H1 (cell line): Measurements from ENCODE around the gene GPX6. TPM values are rescaled to one million over a fixed set of nuclear protein-coding genes. Genes with fewer than 3 reads are reported as not detected.

ENCODE experiments used
- CBX8 ChIP-seq: fragments of 300-800, 300-1000 bp; sonication (generic); IDR thresholded peaks from 2 replicates; pipeline ENCODE4 v1.7.1; 2016; ENCODE audit warnings: low read depth, low read length, borderline replicate concordance
- CEBPB ChIP-seq: IDR thresholded peaks from 2 replicates; pipeline ENCODE4 v1.6.1; 2012; ENCODE audit warnings: low read depth, low read length
- CTBP2 ChIP-seq: IDR thresholded peaks from 2 replicates; pipeline ENCODE4 v1.7.0; 2011; ENCODE audit warnings: borderline replicate concordance, mild to moderate bottlenecking, moderate library complexity, mixed read lengths, low read length; ENCODE audit not compliant: insufficient read depth, insufficient read length
- GTF2F1 ChIP-seq: IDR thresholded peaks from 2 replicates; pipeline ENCODE4 v1.6.1; 2012; ENCODE audit warnings: low read depth, low read length, improper control_type of control experiment, borderline replicate concordance
- HDAC2 ChIP-seq, 2 experiments: fragments of 300-600 bp in 1 of 2; sonication (generic) in 1 of 2; IDR thresholded peaks; 2 replicates each; pipeline ENCODE4 v1.6.1; 2011 to 2012; ENCODE audit warnings: low read depth in 2 of 2, low read length in 2 of 2, mild to moderate bottlenecking in 2 of 2, moderate library complexity in 2 of 2, borderline replicate concordance in 1 of 2, inconsistent platforms in 1 of 2
- KDM4A ChIP-seq: IDR thresholded peaks from one replicate; pipeline ENCODE4 v1.7.1; 2012; ENCODE audit warnings: low read depth, mild to moderate bottlenecking, moderate library complexity, low read length, inconsistent platforms; ENCODE audit not compliant: severe bottlenecking
- KDM5A ChIP-seq: fragments of 200-600 bp; IDR thresholded peaks from 2 replicates; pipeline ENCODE4 v1.7.1; 2012; ENCODE audit warnings: mild to moderate bottlenecking, low read length, inconsistent platforms, mixed read lengths
- MAFK ChIP-seq: IDR thresholded peaks from 2 replicates; pipeline ENCODE4 v1.6.1; 2012; ENCODE audit warnings: low read depth, mild to moderate bottlenecking, improper control_type of control experiment, low read length
- NRF1 ChIP-seq: IDR thresholded peaks from 2 replicates; pipeline ENCODE4 v1.6.1; 2011; ENCODE audit warnings: mild to moderate bottlenecking, low read depth, low read length, improper control_type of control experiment
- RBBP5 ChIP-seq: IDR thresholded peaks from 2 replicates; pipeline ENCODE4 v1.7.1; 2012; ENCODE audit warnings: low read depth, mild to moderate bottlenecking, inconsistent platforms, low read length, moderate library complexity, borderline replicate concordance
- RFX5 ChIP-seq: IDR thresholded peaks from 2 replicates; pipeline ENCODE4 v1.6.1; 2011; ENCODE audit warnings: low read depth, low read length, improper control_type of control experiment, borderline replicate concordance
- SIN3A ChIP-seq, 2 experiments: IDR thresholded peaks in 1 of 2; conservative IDR thresholded peaks in 1 of 2; 2 replicates each; pipeline ENCODE4 v1.6.1; 2011 to 2012; ENCODE audit warnings: low read length in 2 of 2, improper control_type of control experiment in 1 of 2, low read depth in 1 of 2, mild to moderate bottlenecking in 1 of 2
- SRF ChIP-seq: IDR thresholded peaks from 2 replicates; pipeline ENCODE4 v1.6.1; 2011; ENCODE audit warnings: mild to moderate bottlenecking, low read depth, low read length, moderate library complexity
- TAF7 ChIP-seq: optimal IDR thresholded peaks from 2 replicates; pipeline ENCODE3; 2011; ENCODE audit warnings: low read depth, mild to moderate bottlenecking, inconsistent platforms, low read length, moderate library complexity, borderline replicate concordance
- YY1 ChIP-seq: IDR thresholded peaks from 2 replicates; pipeline ENCODE4 v1.6.1; 2011; ENCODE audit warnings: low read depth, mild to moderate bottlenecking, low read length
- ZNF274 ChIP-seq: IDR thresholded peaks from 2 replicates; pipeline ENCODE4 v1.7.0; 2012; ENCODE audit warnings: low read length, borderline replicate concordance; ENCODE audit errors: extremely low read depth
- polyA plus RNA-seq, 7 experiments: library from polyadenylated mRNA; depleted of rRNA in 3 of 7; stranded (reverse) in 5 of 7; unstranded in 2 of 7; fragments of >200 nt in 5 of 7; fragments of 200-250 nt in 2 of 7; gene quantifications; 1 replicate in 5 of 7; 2 replicates in 1 of 7; 4 replicates in 1 of 7; pipeline versions ENCODE4 v1.2.1 to v1.2.3, GENCODE V29; 2011 to 2013; ENCODE audit warnings: missing spikeins in 2 of 7, mixed read lengths in 2 of 7
- total RNA-seq: library from RNA; stranded (reverse); fragmentation: NEBNext Ultra II Directional; extraction: Animal tissue kit (Norgen Biotek cat#: 25700); gene quantifications from 2 replicates; pipeline ENCODE4 v1.2.1, GENCODE V29; 2021
- TF ChIP-seq, protein P1 (sequence below): IDR thresholded peaks from 2 replicates; pipeline ENCODE4 v1.6.1; 2011; ENCODE audit warnings: low read depth, mild to moderate bottlenecking, low read length; ENCODE audit not compliant: insufficient read depth
- TF ChIP-seq, protein P2 (sequence below): IDR thresholded peaks from 2 replicates; pipeline ENCODE4 v1.6.1; 2011; ENCODE audit warnings: low read length, improper control_type of control experiment
- TF ChIP-seq, protein P3 (sequence below), 3 experiments: IDR thresholded peaks; 1 replicate in 2 of 3; 2 replicates in 1 of 3; pipeline versions ENCODE4 v1.5.1 to v1.6.1; 2011; ENCODE audit warnings: low read length in 3 of 3, mild to moderate bottlenecking in 3 of 3, inconsistent platforms in 2 of 3, low read depth in 1 of 3, moderate library complexity in 1 of 3; ENCODE audit not compliant: insufficient read depth in 1 of 3; ENCODE audit errors: control extremely low read depth in 1 of 3
- TF ChIP-seq, protein P4 (sequence below): IDR thresholded peaks from 2 replicates; pipeline ENCODE4 v1.6.1; 2012; ENCODE audit warnings: inconsistent platforms

Gene GPX6
- total and polyA plus RNA-seq, 2 of the 8 experiments (the other 6 are each of a cell fraction or from before 2014, with no cell fraction given), result not detected

DNA sequence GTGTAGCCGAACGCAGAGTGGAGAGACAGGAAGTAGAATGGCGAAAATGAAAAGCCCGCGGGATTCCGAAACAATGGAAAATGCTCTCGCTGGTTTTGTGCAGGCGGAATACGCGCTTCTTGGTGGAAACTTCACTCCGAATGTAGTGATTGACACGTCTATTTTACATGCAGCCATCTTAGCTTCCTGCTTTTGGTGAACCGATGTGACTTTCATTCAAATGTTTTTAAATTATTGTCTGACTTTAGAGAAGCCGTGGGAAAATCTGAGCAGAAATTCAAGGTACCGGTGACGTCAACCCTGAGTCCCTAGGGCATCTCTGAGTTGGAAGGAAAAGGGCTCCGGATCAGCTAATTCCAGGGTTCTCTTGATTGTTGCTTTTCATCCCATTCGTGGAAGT lies 21.5 kb upstream of the GPX6 start (continued):
- TF ChIP-seq, protein P1, sequence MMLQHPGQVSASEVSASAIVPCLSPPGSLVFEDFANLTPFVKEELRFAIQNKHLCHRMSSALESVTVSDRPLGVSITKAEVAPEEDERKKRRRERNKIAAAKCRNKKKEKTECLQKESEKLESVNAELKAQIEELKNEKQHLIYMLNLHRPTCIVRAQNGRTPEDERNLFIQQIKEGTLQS, result no peak
- no peak for TF ChIP-seq KDM4A
- TF ChIP-seq, protein P2, sequence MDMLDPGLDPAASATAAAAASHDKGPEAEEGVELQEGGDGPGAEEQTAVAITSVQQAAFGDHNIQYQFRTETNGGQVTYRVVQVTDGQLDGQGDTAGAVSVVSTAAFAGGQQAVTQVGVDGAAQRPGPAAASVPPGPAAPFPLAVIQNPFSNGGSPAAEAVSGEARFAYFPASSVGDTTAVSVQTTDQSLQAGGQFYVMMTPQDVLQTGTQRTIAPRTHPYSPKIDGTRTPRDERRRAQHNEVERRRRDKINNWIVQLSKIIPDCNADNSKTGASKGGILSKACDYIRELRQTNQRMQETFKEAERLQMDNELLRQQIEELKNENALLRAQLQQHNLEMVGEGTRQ, result no peak
- peak; percentile 97; the same call in 1 of the 2 replicates for TF ChIP-seq RBBP5
- TF ChIP-seq MAFK, result no peak
- peak; percentile 63 for TF ChIP-seq YY1
- no peak for TF ChIP-seq NRF1
- TF ChIP-seq RFX5, result no peak
- TF ChIP-seq SRF, result no peak
- no peak for TF ChIP-seq CTBP2
- no peak for TF ChIP-seq CBX8
- no peak for TF ChIP-seq HDAC2 (IDR thresholded peaks at IDR 0.05; ENCODE audit: borderline replicate concordance in 1 of 2, low read depth in 2 of 2, low read length in 2 of 2)
- no peak for TF ChIP-seq GTF2F1
- no peak for TF ChIP-seq KDM5A
- no peak for TF ChIP-seq SIN3A (conservative IDR thresholded peaks at IDR 0.05 in 1 of 2, IDR thresholded peaks at IDR 0.05 in 1 of 2; ENCODE audit: low read depth in 1 of 2, low read length in 2 of 2)
- TF ChIP-seq, protein P3, sequence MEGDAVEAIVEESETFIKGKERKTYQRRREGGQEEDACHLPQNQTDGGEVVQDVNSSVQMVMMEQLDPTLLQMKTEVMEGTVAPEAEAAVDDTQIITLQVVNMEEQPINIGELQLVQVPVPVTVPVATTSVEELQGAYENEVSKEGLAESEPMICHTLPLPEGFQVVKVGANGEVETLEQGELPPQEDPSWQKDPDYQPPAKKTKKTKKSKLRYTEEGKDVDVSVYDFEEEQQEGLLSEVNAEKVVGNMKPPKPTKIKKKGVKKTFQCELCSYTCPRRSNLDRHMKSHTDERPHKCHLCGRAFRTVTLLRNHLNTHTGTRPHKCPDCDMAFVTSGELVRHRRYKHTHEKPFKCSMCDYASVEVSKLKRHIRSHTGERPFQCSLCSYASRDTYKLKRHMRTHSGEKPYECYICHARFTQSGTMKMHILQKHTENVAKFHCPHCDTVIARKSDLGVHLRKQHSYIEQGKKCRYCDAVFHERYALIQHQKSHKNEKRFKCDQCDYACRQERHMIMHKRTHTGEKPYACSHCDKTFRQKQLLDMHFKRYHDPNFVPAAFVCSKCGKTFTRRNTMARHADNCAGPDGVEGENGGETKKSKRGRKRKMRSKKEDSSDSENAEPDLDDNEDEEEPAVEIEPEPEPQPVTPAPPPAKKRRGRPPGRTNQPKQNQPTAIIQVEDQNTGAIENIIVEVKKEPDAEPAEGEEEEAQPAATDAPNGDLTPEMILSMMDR (IDR thresholded peaks at IDR 0.05; ENCODE audit: control extremely low read depth in 1 of 3, insufficient read depth in 1 of 3, low read depth in 1 of 3, low read length in 3 of 3), result no peak
- TF ChIP-seq, protein P4, sequence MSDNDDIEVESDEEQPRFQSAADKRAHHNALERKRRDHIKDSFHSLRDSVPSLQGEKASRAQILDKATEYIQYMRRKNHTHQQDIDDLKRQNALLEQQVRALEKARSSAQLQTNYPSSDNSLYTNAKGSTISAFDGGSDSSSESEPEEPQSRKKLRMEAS, result no peak
- no peak for TF ChIP-seq CEBPB
- TF ChIP-seq ZNF274, result no peak
- no peak for TF ChIP-seq TAF7
